Activated gamma-delta T cell treated with Interleukin-2 at 50 U/mL for 16 hours (primary cell): Measurements from ENCODE around the gene TSPYL1.
"Not testable (repeated sequence)": the region's sequence is repeated elsewhere in the genome, so short reads cannot be mapped to it uniquely, and the experiment has no call there.

Experiments used
- DNase-seq: peaks from one replicate; pipeline ENCODE4 v3.0.0-alpha.2; 2020

The TSPYL1 gene

GRCh38 chr6:116292553-116292952, 12.8 kb upstream of the TSPYL1 start:
- no peak for DNase-seq

- no peak for DNase-seq
Measured at GRCh38 chr6:116291701-116292396, 12.1 kb upstream of the TSPYL1 start.

GRCh38 chr6:116290799-116291198, 11.1 kb upstream of the TSPYL1 start:
- no peak for DNase-seq

GRCh38 chr6:116289876-116290275, 10.1 kb upstream of the TSPYL1 start:
- no peak for DNase-seq

- no peak for DNase-seq
Measured at GRCh38 chr6:116287689-116288282, 8.1 kb upstream of the TSPYL1 start.

GRCh38 chr6:116286773-116287358, 7.1 kb upstream of the TSPYL1 start:
- DNase-seq: no peak

GRCh38 chr6:116284984-116285383, 5.3 kb upstream of the TSPYL1 start:
- not testable (repeated sequence) for DNase-seq

- no peak for DNase-seq
Measured at GRCh38 chr6:116283191-116283590, 3.5 kb upstream of the TSPYL1 start.

GRCh38 chr6:116282698-116283097, 3.0 kb upstream of the TSPYL1 start:
- no peak for DNase-seq

- DNase-seq: no peak
Measured at GRCh38 chr6:116280933-116281316, 1.2 kb upstream of the TSPYL1 start.

- no peak for DNase-seq
Measured at GRCh38 chr6:116280161-116280932, 617 bp upstream of the TSPYL1 start.

- no peak for DNase-seq
Measured at GRCh38 chr6:116278854-116279231, 887 bp downstream of the TSPYL1 start.

- no peak for DNase-seq
Measured at GRCh38 chr6:116278481-116278829, 1.3 kb downstream of the TSPYL1 start.

GRCh38 chr6:116277124-116277523, 2.6 kb downstream of the TSPYL1 start:
- DNase-seq: no peak

GRCh38 chr6:116271149-116271708, 8.5 kb downstream of the TSPYL1 start:
- no peak for DNase-seq

- DNase-seq: no peak
Measured at GRCh38 chr6:116268589-116269293, 11.0 kb downstream of the TSPYL1 start.

GRCh38 chr6:116267836-116268588, 11.7 kb downstream of the TSPYL1 start:
- DNase-seq: no peak

- no peak for DNase-seq
Measured at GRCh38 chr6:116266803-116267202, 12.9 kb downstream of the TSPYL1 start.

- DNase-seq: no peak
Measured at GRCh38 chr6:116265041-116265829, 14.5 kb downstream of the TSPYL1 start.

- DNase-seq: no peak
Measured at GRCh38 chr6:116263353-116263752, 16.4 kb downstream of the TSPYL1 start.

- no peak for DNase-seq
Measured at GRCh38 chr6:116258520-116258919, 21.2 kb downstream of the TSPYL1 start.
